ENCODE measurements around the gene CAMK2B. TPM values are rescaled to one million over a fixed set of nuclear protein-coding genes. Genes with fewer than 3 reads are reported as not detected.

CAMK2B gene
- total RNA-seq, 1 experiment from 2014 or later = 0.34 TPM

GRCh38 chr7:44225566-44226395 is 99.6 kb downstream of the CAMK2B start (continued):
- TF ChIP-seq, protein P1, sequence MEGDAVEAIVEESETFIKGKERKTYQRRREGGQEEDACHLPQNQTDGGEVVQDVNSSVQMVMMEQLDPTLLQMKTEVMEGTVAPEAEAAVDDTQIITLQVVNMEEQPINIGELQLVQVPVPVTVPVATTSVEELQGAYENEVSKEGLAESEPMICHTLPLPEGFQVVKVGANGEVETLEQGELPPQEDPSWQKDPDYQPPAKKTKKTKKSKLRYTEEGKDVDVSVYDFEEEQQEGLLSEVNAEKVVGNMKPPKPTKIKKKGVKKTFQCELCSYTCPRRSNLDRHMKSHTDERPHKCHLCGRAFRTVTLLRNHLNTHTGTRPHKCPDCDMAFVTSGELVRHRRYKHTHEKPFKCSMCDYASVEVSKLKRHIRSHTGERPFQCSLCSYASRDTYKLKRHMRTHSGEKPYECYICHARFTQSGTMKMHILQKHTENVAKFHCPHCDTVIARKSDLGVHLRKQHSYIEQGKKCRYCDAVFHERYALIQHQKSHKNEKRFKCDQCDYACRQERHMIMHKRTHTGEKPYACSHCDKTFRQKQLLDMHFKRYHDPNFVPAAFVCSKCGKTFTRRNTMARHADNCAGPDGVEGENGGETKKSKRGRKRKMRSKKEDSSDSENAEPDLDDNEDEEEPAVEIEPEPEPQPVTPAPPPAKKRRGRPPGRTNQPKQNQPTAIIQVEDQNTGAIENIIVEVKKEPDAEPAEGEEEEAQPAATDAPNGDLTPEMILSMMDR (IDR thresholded peaks at IDR 0.05 in 2 of 3, conservative IDR thresholded peaks at IDR 0.05 in 1 of 3; ENCODE audit: borderline replicate concordance in 1 of 3, insufficient read depth in 1 of 3, low read depth in 2 of 3, low read length in 2 of 3) = no peak
- TF ChIP-seq JUND (IDR thresholded peaks at IDR 0.05) = no peak
- no peak for TF ChIP-seq EZH2phosphoT487 (IDR thresholded peaks at IDR 0.05; ENCODE audit: borderline replicate concordance)

GRCh38 chr7:44224974-44225565 is 100.3 kb downstream of the CAMK2B start:
- no peaks in the 10 kb centered on the region for H3K9me3 ChIP-seq (ENCODE audit: control insufficient read depth in 1 of 2, insufficient read depth in 1 of 2, low read depth in 1 of 2, low read length in 2 of 2)
- H3K36me3 ChIP-seq (ENCODE audit: control insufficient read depth in 1 of 2, insufficient read depth in 2 of 2, low read length in 2 of 2) = no peaks in the 10 kb centered on the region
- no peaks in the 10 kb centered on the region for H3K9me2 ChIP-seq (ENCODE audit: insufficient read depth)
- POLR2A ChIA-PET = no interaction called here
- no peaks in the 10 kb centered on the region for H3K79me2 ChIP-seq (ENCODE audit: insufficient read depth, low read length)
- intact Hi-C loops (cut with micrococcal nuclease) = no loop called here
- DNase-seq (ENCODE audit: low read depth, low spot score) = no peak
- H3K4me2 ChIP-seq (ENCODE audit: low read length) = no peak overlapping the region
- ATAC-seq = no peak
- H3K27me3 ChIP-seq (ENCODE audit: insufficient read depth, low read length) = no peaks in the 10 kb centered on the region
- no peak overlapping the region for H3K4me3 ChIP-seq (replicated peaks in 1 of 2; ENCODE audit: low read depth in 1 of 2, low read length in 2 of 2)
- no peaks in the 10 kb centered on the region for H4K20me1 ChIP-seq (ENCODE audit: insufficient read depth)
- H3K9ac ChIP-seq (ENCODE audit: low read length) = no peak overlapping the region
- no peak overlapping the region for H3K27ac ChIP-seq (ENCODE audit: low read depth, low read length)
- H2AFZ ChIP-seq (ENCODE audit: low read depth, low read length, poor library complexity, severe bottlenecking) = no peak overlapping the region
- CTCF ChIA-PET = no interaction called here
- H3K4me1 ChIP-seq (ENCODE audit: control insufficient read depth in 1 of 2, insufficient read depth in 2 of 2, low read length in 2 of 2) = no peaks in the 10 kb centered on the region
- no TSS peak for BruUV-seq (replicated peaks)
- RAD21 ChIA-PET (ENCODE audit: low non-redundant PET in 1 of 2, low total read pairs in 2 of 2, uncharacterized antibody in 2 of 2, unreplicated experiment in 2 of 2) = no interaction called here
- no peak for TF ChIP-seq ELF1 (IDR thresholded peaks at IDR 0.05; ENCODE audit: borderline replicate concordance, low read depth)
- TF ChIP-seq POLR2A (IDR thresholded peaks at IDR 0.05; ENCODE audit: borderline replicate concordance, extremely low read depth, insufficient read depth, insufficient read length) = no peak
- no peak for TF ChIP-seq YY1 (IDR thresholded peaks at IDR 0.05; ENCODE audit: extremely low read depth, insufficient replicate concordance, low read depth, low read length)
- TF ChIP-seq, protein P2, sequence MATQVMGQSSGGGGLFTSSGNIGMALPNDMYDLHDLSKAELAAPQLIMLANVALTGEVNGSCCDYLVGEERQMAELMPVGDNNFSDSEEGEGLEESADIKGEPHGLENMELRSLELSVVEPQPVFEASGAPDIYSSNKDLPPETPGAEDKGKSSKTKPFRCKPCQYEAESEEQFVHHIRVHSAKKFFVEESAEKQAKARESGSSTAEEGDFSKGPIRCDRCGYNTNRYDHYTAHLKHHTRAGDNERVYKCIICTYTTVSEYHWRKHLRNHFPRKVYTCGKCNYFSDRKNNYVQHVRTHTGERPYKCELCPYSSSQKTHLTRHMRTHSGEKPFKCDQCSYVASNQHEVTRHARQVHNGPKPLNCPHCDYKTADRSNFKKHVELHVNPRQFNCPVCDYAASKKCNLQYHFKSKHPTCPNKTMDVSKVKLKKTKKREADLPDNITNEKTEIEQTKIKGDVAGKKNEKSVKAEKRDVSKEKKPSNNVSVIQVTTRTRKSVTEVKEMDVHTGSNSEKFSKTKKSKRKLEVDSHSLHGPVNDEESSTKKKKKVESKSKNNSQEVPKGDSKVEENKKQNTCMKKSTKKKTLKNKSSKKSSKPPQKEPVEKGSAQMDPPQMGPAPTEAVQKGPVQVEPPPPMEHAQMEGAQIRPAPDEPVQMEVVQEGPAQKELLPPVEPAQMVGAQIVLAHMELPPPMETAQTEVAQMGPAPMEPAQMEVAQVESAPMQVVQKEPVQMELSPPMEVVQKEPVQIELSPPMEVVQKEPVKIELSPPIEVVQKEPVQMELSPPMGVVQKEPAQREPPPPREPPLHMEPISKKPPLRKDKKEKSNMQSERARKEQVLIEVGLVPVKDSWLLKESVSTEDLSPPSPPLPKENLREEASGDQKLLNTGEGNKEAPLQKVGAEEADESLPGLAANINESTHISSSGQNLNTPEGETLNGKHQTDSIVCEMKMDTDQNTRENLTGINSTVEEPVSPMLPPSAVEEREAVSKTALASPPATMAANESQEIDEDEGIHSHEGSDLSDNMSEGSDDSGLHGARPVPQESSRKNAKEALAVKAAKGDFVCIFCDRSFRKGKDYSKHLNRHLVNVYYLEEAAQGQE (IDR thresholded peaks at IDR 0.05; ENCODE audit: low read depth) = no peak
- no peak for TF ChIP-seq TCF7L2 (IDR thresholded peaks at IDR 0.05; ENCODE audit: borderline replicate concordance, extremely low read depth, insufficient read depth, insufficient read length)
